Activated T-cell treated with anti-CD3 and anti-CD28 coated beads for 24 hours (primary cell): Measurements from ENCODE around the gene CAMK2N1.

Experiments
- DNase-seq: peaks from one replicate; pipeline ENCODE4 v3.0.0-alpha.2; 2020; ENCODE audit warnings: low read depth

The CAMK2N1 gene

DNA sequence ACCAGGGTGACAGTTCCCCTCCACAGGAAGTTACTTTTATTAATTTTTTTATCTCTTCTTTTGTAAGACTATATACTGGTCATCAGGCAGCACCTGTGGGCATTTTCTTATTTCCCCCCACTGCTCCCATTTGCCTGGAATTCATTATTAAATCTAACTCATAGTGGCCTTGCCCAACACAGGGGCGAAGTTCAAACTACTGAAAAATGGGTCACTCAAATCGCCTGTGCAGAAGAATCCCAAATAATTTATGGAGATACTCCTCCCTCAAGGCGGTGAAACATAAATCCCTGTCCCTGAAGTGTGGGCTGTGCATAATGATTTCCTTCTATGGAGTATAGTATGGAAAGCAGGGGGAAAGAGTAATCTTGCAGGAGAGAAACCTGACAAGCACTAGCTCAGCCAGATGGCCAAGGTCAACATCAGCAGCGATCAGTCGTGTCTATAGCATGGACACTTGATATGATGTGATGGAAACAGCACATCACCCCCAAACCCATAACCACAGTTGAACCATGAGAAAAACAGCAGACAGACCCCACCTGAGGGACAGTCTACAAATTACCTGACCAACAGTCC, 7.9 kb downstream of the CAMK2N1 start:
- DNase-seq = no peak

DNA sequence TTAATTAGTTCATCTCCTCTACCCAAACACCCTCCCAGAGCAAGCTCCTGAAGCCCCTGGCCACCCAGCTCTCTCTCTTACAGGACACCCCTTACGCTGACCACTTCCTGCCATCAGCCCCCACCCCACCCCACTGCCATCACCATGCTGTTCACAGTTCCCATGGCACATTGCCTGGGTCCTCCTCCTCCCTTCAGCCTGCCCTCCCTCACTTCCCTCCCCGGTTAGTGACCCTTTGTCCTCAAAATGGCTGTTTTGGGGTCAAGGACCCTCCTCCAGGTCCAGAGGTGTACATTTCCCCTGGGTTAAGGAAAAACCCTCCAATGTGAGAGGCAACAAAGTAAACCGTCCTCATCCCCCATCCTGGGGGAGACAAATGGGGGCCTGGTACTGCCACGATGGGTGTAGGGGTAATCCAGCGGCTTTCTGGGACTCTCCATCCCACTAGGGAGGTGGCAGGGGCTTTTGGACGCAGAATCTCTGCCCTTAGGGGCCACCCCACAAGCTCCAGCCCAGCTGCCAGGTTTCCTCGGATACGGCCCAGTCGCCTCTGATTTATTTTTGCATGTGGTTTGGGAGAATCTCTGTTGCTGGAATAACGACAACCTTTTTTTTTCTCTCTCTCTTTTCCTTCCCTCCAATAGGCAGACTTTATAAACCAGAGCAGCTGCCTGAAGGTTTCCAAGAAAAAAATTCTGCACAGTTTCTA, 8.5 kb downstream of the CAMK2N1 start:
- no peak for DNase-seq

- DNase-seq = no peak
Measured at GRCh38 chr1:20476265-20477038, 9.6 kb downstream of the CAMK2N1 start.

- no peak for DNase-seq
Measured at GRCh38 chr1:20474996-20475395, 11.0 kb downstream of the CAMK2N1 start.

DNA sequence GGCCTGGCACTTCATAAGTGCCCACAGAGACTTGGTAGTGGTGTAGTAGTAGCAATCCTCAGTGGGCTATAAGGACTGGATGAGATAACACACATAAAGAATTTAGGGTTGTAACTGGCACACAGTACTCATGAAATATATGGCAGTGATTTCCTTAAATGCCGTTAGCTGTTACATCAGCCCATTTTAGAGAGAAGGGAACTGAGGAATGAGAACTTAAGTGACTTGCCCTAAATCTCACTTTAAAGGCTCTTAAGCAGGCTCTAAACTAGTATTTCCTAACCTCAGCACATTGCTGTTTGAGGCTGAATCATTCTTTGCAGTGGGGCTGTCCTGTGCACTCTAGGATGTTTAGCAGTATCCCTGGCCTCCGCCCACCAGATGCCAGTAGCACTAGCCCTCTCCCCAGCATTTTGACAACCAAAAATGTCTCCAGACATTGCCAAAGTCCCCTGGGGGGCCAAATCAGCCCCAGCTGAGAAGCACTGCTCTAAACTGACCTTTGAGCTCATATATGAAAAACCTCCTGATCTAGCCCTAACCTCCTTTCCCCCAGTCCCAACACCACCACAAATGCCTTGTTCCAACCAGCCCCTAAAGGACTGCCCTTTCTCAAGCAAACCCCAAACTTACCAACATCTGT, 11.6 kb downstream of the CAMK2N1 start:
- DNase-seq = no peak

DNA sequence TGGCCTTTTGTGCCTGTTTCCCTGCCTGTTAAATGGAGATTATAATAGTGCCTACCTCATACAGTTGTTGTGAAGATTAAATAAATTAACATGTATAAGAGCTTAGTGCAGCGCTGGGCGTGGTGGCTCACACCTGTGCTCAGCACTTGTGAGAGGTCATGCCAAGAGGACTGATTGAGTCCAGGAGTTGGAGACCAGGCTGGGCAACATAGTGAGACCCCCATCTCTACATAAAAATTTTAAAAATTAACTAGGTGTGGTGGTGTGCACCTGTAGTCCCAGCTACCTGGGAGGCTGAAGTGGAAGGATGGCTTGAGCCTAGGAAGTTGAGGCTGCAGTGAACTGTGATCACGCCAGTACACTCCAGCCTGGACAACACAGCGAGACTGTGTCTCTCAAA, 12.1 kb downstream of the CAMK2N1 start:
- DNase-seq = no peak

- DNase-seq = no peak
Measured at GRCh38 chr1:20472860-20473711, 12.9 kb downstream of the CAMK2N1 start.

DNA sequence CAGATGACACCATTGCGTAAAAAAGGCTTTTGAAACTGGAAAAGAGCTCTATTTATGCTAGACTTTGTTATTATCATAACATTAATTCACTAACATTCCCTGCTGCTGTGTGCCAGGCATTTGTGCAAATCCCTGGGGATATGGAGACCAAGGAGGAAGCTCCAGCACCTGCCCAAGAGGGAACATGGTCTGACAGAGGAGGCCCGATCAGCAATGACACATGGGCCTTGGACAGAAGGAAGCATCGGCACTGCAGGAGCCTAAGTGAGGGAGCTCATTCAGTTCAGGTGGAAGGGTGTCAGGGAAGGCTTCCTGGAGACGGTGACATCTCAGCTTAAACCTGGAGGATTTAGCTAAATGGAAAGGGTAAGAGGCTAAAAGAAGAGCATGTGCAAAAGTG, 13.9 kb downstream of the CAMK2N1 start:
- DNase-seq = no peak

DNA sequence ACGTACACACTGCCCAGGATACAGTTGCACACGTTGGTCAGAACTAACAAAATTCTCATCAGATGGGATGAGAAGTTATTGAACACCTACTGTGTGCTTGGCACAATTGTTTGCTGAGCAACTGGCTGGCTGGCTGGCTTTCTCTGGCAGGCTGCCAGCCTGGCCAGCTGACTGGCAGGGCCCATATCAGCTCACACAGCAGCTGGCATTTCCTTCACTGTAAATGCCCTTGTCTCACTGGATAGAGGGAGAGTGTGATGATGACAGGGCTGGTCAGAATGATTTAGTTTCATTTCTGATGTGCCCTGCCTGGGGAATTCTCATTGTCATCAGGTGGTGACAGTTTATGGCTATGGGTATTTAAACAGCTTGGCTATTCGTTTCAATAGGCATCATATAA, 15.8 kb downstream of the CAMK2N1 start:
- DNase-seq = no peak

- no peak for DNase-seq
Measured at GRCh38 chr1:20469406-20470076, 16.5 kb downstream of the CAMK2N1 start.

- peak; percentile 16 for DNase-seq
Measured at GRCh38 chr1:20466273-20466672, 19.7 kb downstream of the CAMK2N1 start.

DNA sequence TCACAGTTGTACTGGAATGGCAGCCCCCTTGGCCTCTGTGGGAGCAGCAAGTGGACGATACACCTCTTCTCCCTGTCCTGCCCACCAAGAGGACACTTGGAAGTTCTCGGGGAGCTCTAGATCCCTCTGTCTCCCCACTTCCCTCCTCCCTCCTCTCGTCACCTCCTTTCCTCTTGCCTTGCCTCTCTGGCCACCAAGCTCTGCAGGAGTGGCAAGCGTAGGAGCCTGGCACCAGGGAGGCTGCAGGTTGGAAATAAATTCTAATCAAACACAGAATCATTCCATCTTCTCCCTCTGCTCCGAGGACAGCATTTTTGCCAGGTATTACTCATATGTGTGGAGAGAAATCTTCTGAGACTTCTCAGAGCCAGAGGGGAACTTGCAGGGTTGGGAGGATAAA, 20.8 kb downstream of the CAMK2N1 start:
- DNase-seq = no peak

GRCh38 chr1:20463502-20463901, 22.5 kb downstream of the CAMK2N1 start:
- no peak for DNase-seq

DNA sequence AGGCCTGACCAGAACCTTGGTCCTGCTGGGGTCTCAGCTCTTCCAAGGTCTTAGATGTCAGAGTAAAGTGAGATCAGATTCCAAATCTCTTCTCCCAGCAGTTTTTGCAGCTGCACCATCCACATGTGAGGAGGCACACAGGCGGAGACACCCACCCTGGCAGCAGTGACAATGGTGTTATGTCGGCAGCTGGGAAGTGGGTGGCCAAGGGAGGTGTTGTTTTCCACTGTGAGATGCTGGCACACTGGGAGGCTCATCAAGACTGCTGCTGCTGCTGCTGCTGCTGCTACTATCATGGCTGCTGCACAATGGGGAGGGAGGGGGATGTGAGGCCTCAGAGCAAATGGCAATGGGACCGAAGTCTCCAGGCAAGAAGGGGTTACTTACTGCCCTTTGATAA, 23.6 kb downstream of the CAMK2N1 start:
- no peak for DNase-seq

GRCh38 chr1:20458717-20459116, 27.3 kb downstream of the CAMK2N1 start:
- DNase-seq = no peak

DNA sequence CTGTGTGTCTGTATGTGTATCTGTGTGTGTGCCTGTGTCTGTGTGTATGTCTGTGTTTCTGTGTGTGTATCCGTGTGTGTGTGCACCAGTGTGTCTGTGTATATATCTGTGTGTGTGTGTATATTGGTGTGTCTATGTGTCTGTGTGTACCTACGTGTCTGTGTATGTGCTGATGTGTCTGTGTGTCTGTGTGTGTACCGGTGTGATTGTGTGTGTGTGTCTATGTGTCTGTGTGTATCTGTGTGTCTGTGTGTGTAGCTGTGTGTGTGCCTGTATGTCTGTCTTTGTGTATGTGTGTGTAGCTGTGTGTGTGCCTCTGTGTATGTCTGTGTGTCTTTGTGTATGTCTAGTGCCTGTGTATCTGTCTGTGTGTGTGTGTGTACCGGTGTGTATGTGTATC, 32.0 kb downstream of the CAMK2N1 start:
- DNase-seq = no peak

DNA sequence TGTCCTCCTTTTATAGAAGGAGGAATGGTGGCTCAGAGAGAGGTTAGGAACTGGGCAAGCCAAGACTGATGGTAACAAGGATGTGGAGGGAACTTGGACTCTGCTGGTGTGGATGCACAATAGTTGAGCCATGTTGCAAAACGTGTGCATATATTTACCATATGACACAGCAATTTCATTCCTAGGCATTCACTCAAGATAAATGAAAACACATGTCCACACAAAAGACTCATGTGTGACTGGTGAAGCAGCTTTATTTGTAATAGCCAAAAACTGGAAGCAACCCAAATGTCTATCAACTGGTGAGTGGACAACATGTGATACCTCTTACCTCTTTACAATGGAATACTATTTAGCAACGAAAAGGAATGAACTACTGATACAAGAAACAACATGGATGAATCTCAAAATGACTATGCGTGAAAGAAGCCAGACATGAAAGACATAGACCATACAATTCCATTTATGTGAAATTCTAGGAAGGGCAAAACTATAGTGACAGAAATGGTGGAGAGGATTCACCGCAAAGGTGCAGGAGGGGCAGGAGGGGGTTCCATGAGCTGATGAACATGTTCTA, 36.2 kb downstream of the CAMK2N1 start:
- no peak for DNase-seq

DNA sequence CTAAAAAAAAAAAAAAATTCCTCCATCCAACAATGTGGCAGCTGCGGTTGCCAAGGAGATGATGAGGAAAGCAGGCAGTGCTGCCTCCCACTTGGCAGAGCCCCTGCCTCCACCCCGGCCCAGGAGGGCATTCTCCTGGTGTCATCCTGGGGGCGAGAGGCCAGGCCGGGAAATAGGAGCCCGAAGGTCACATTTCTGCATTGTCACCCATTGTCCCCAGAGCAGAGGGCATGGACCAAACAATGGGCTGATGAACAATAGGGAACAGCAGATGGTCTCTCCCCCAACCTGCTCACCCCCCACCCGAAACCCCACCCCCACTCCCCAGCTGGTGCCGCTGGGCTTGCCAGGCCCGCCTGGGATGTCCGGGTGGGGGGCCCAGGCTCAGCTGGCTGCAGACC, 37.3 kb downstream of the CAMK2N1 start:
- DNase-seq = no peak

DNA sequence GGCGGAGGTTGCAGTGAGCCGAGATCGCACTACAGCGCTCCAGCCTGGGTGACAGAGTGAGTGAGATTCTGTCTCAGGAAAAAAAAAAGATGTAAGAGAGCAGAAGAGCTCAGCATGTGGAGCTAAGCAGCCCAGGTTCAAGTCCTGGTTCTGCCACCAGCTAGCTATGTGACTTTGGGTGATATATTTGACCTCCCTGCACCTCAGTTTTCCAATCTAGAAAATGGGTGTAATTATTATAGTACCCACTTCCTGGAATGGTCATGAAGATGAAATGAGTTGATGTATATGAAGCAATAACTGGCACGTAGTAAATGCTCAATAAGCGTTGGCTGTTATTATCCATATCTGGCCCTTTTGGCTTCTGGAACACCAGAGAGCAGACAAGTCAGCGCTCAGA, 38.2 kb downstream of the CAMK2N1 start:
- DNase-seq = no peak

GRCh38 chr1:20446796-20447195, 39.2 kb downstream of the CAMK2N1 start:
- DNase-seq = no peak

- DNase-seq = no peak
Measured at GRCh38 chr1:20445956-20446355, 40.1 kb downstream of the CAMK2N1 start.
